ENCODE measurements around the gene AADAC. TPM values are rescaled to one million over a fixed set of nuclear protein-coding genes. Genes with fewer than 3 reads are reported as not detected.
"Not testable (repeated sequence)": the region's sequence is repeated elsewhere in the genome, so short reads cannot be mapped to it uniquely, and the experiment has no call there.

AADAC gene
- total RNA-seq, 2 donors from 2014 or later: not detected

GRCh38 chr3:151806838-151807237 lies 7.1 kb upstream of the AADAC start:
- H3K27me3 Mint-ChIP-seq (ENCODE audit: insufficient read depth): peaks cover 6% of the 10 kb centered on the region
- H3K9ac ChIP-seq (ENCODE audit: extremely low read depth, low read length, poor library complexity, severe bottlenecking): no peak overlapping the region
- H3K4me3 Mint-ChIP-seq: no peak overlapping the region
- no peak for DNase-seq
- H3K4me1 ChIP-seq (ENCODE audit: control insufficient read depth, insufficient read depth, low read length): no peaks in the 10 kb centered on the region
- no peaks in the 10 kb centered on the region for H3K36me3 Mint-ChIP-seq (ENCODE audit: low read depth)
- no peak overlapping the region for H3K27ac Mint-ChIP-seq
- H3K9me3 ChIP-seq (ENCODE audit: control insufficient read depth, low read length): peaks cover 27% of the 10 kb centered on the region
- H3K36me3 ChIP-seq (ENCODE audit: control insufficient read depth, insufficient read depth, low read length): no peaks in the 10 kb centered on the region
- H3K4me1 Mint-ChIP-seq: no peaks in the 10 kb centered on the region
- WGBS, 2 experiments (ENCODE audit: insufficient coverage in 1 of 2, insufficient read length in 1 of 2): 87% methylated on average over 9 to 15 of the region's 15 CpGs
- no peak for TF ChIP-seq CTCF (conservative IDR thresholded peaks at IDR 0.05)
- no peaks in the 10 kb centered on the region for H3K27me3 ChIP-seq (ENCODE audit: control insufficient read depth, insufficient read depth, low read length, poor library complexity, severe bottlenecking)
- H3K27ac ChIP-seq (ENCODE audit: low read depth, low read length): no peak overlapping the region
- no peak overlapping the region for H3K4me3 ChIP-seq (ENCODE audit: low read length)
- peaks cover 23% of the 10 kb centered on the region for H3K9me3 Mint-ChIP-seq

GRCh38 chr3:151808926-151809325 lies 5.0 kb upstream of the AADAC start:
- H3K27ac Mint-ChIP-seq; H3K27me3 Mint-ChIP-seq (ENCODE audit: insufficient read depth); H3K36me3 Mint-ChIP-seq (ENCODE audit: low read depth); H3K4me1 Mint-ChIP-seq; H3K36me3 ChIP-seq (ENCODE audit: control insufficient read depth, insufficient read depth, low read length); H3K27me3 ChIP-seq (ENCODE audit: control insufficient read depth, insufficient read depth, low read length, poor library complexity, severe bottlenecking); H3K4me3 Mint-ChIP-seq; DNase-seq; H3K4me3 ChIP-seq (ENCODE audit: low read length); H3K9ac ChIP-seq (ENCODE audit: extremely low read depth, low read length, poor library complexity, severe bottlenecking); H3K4me1 ChIP-seq (ENCODE audit: control insufficient read depth, insufficient read depth, low read length); H3K27ac ChIP-seq (ENCODE audit: low read depth, low read length): not testable (repeated sequence)
- peaks cover 23% of the 10 kb centered on the region for H3K9me3 Mint-ChIP-seq
- peaks cover 27% of the 10 kb centered on the region for H3K9me3 ChIP-seq (ENCODE audit: control insufficient read depth, low read length)
- 91 to 100% methylated on average over 2 to 3 of the region's 3 CpGs for WGBS, 2 experiments (ENCODE audit: insufficient coverage in 1 of 2, insufficient read length in 1 of 2)

- Histone ChIP-seq H3K9ac (ENCODE audit: extremely low read depth, low read length, poor library complexity, severe bottlenecking) (no peak overlapping the region), H3K27me3 (ENCODE audit: control insufficient read depth, insufficient read depth, low read length, poor library complexity, severe bottlenecking) (no peaks in the 10 kb centered on the region), H3K4me3 (ENCODE audit: low read length) (no peak overlapping the region), H3K4me1 (ENCODE audit: control insufficient read depth, insufficient read depth, low read length) (no peaks in the 10 kb centered on the region), H3K9me3 (ENCODE audit: control insufficient read depth, low read length) (peaks cover 27% of the 10 kb centered on the region), H3K27ac (ENCODE audit: low read depth, low read length) (no peak overlapping the region), H3K36me3 (ENCODE audit: control insufficient read depth, insufficient read depth, low read length) (no peaks in the 10 kb centered on the region)
- peaks cover 6% of the 10 kb centered on the region for H3K27me3 Mint-ChIP-seq (ENCODE audit: insufficient read depth)
- H3K9me3 Mint-ChIP-seq: peaks cover 21% of the 10 kb centered on the region
- peaks cover 6% of the 10 kb centered on the region for H3K4me1 Mint-ChIP-seq
- 80 to 89% methylated on average over 1 to 2 of the region's 2 CpGs for WGBS, 2 experiments (ENCODE audit: insufficient coverage in 1 of 2, insufficient read length in 1 of 2)
- no peak for TF ChIP-seq CTCF (conservative IDR thresholded peaks at IDR 0.05)
- no peak for DNase-seq
- no peak overlapping the region for H3K4me3 Mint-ChIP-seq
- no peak overlapping the region for H3K27ac Mint-ChIP-seq
- no peaks in the 10 kb centered on the region for H3K36me3 Mint-ChIP-seq (ENCODE audit: low read depth)
Measured at GRCh38 chr3:151811474-151811873, 2.4 kb upstream of the AADAC start.

- Histone ChIP-seq H3K4me3 (ENCODE audit: low read length) (no peak overlapping the region), H3K4me1 (ENCODE audit: control insufficient read depth, insufficient read depth, low read length) (no peaks in the 10 kb centered on the region), H3K9ac (ENCODE audit: extremely low read depth, low read length, poor library complexity, severe bottlenecking) (no peak overlapping the region), H3K9me3 (ENCODE audit: control insufficient read depth, low read length) (peaks cover 2% of the 10 kb centered on the region), H3K36me3 (ENCODE audit: control insufficient read depth, insufficient read depth, low read length) (no peaks in the 10 kb centered on the region), H3K27ac (ENCODE audit: low read depth, low read length) (no peak overlapping the region), H3K27me3 (ENCODE audit: control insufficient read depth, insufficient read depth, low read length, poor library complexity, severe bottlenecking) (no peaks in the 10 kb centered on the region)
- H3K27ac Mint-ChIP-seq: no peak overlapping the region
- DNase-seq: no peak
- no peak for TF ChIP-seq CTCF (conservative IDR thresholded peaks at IDR 0.05)
- no peak overlapping the region for H3K4me3 Mint-ChIP-seq
- WGBS, 2 experiments (ENCODE audit: insufficient coverage in 1 of 2, insufficient read length in 1 of 2): 92 to 100% methylated on average over 1 to 3 of the region's 3 CpGs
- no peaks in the 10 kb centered on the region for H3K36me3 Mint-ChIP-seq (ENCODE audit: low read depth)
- peaks cover 9% of the 10 kb centered on the region for H3K4me1 Mint-ChIP-seq
- H3K9me3 Mint-ChIP-seq: no peaks in the 10 kb centered on the region
- H3K27me3 Mint-ChIP-seq (ENCODE audit: insufficient read depth): no peaks in the 10 kb centered on the region
Measured at GRCh38 chr3:151814588-151814987, 672 bp downstream of the AADAC start.
